ENCODE results near the gene PRKD2.
A peak's percentile ranks its signal among the peaks of the same experiment; 100 is the strongest.

The PRKD2 gene

GRCh38 chr19:46660008-46660517 lies 56.9 kb downstream of the PRKD2 start:
- peak; percentile 82 for DNase-seq

GRCh38 chr19:46659151-46660007 lies 57.5 kb downstream of the PRKD2 start:
- peak; percentile 85 for DNase-seq

- DNase-seq: no peak
These were observed 60.4 kb downstream of the PRKD2 start for GRCh38 chr19:46656541-46656940.

- peak; percentile 77 for DNase-seq
These were observed 62.2 kb downstream of the PRKD2 start for GRCh38 chr19:46654621-46655152.

- DNase-seq: no peak
These were observed 66.5 kb downstream of the PRKD2 start for GRCh38 chr19:46650445-46650844.

GRCh38 chr19:46648961-46649960 lies 67.7 kb downstream of the PRKD2 start:
- DNase-seq: no peak

GRCh38 chr19:46648060-46648960 lies 68.6 kb downstream of the PRKD2 start:
- no peak for DNase-seq

- no peak for DNase-seq
These were observed 70.5 kb downstream of the PRKD2 start for GRCh38 chr19:46646402-46646801.

- no peak for DNase-seq
These were observed 72.2 kb downstream of the PRKD2 start for GRCh38 chr19:46644720-46645119.

GRCh38 chr19:46640656-46641055 lies 76.3 kb downstream of the PRKD2 start:
- DNase-seq: no peak

- DNase-seq: peak; percentile 92
These were observed 77.3 kb downstream of the PRKD2 start for GRCh38 chr19:46639358-46640182.

GRCh38 chr19:46637224-46637623 lies 79.7 kb downstream of the PRKD2 start:
- DNase-seq: no peak

GRCh38 chr19:46635920-46636761 lies 80.8 kb downstream of the PRKD2 start, which contains the start of gene GNG8:
Gene GNG8 (minus strand): TSS chr19:46636202. CDS start chr19:46634682, 1,520 bp downstream.
- DNase-seq: no peak

GRCh38 chr19:46634656-46635218 lies 82.2 kb downstream of the PRKD2 start:
- peak; percentile 49 for DNase-seq

GRCh38 chr19:46634045-46634655 lies 82.8 kb downstream of the PRKD2 start:
- peak; percentile 85 for DNase-seq

GRCh38 chr19:46633130-46633529 lies 83.8 kb downstream of the PRKD2 start:
- no peak for DNase-seq

- no peak for DNase-seq
These were observed 85.4 kb downstream of the PRKD2 start for GRCh38 chr19:46631481-46631880.

- DNase-seq: no peak
These were observed 86.2 kb downstream of the PRKD2 start for GRCh38 chr19:46630586-46631205.
